Measurements from ENCODE around the gene PSMB3. TPM values are rescaled to one million over a fixed set of nuclear protein-coding genes. Genes with fewer than 3 reads are reported as not detected.
"Not testable (repeated sequence)": the region's sequence is repeated elsewhere in the genome, so short reads cannot be mapped to it uniquely, and the experiment has no call there.

Gene PSMB3
- total RNA-seq, 1 donor from 2014 or later, result 141 TPM

- no peak for DNase-seq (ENCODE audit: low spot score)
- intact Hi-C loops (cut with DNase I), result no loop called here
Measured at GRCh38 chr17:38777641-38778250, 25.2 kb downstream of the PSMB3 start.

DNA sequence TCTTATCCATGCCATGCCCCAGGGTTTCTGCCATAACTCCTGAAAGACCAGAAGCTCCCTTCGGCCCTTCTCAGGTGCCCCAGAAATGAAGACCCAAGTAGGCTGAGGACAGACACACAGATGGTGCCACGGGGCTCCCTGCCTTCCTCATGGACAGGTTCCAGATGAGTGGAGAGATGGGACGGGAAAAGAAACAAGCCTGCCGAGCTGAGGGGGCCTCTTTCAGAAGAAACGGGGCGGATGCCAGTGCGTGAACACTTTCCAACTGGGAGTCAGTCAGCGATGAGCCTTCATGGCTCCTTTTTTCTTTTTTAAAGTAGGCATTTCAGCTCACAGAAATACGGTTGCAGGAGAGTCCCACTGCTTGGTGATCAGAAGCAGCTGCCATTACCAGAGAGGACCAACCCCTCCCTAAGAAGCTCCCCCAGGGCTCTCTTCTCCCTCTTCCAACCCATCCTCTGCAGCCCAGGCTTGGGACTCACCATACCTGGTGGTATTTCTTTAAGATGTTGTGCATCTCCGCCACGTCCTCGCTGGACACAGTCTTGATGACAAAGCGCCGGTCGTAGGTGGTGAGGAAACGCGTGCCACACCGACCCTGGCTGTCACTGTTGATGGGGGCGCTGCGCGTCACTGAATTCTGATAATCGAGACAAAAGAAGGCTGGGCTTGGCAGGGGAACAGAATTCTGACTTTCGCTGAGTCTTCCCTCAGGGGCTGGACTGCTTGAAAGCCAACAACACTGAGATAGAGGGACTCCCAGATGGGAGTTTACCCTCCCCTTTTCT is 27.6 kb downstream of the PSMB3 start:
- no peak for DNase-seq (ENCODE audit: low spot score)
- intact Hi-C loops (cut with DNase I), result no loop called here

DNA sequence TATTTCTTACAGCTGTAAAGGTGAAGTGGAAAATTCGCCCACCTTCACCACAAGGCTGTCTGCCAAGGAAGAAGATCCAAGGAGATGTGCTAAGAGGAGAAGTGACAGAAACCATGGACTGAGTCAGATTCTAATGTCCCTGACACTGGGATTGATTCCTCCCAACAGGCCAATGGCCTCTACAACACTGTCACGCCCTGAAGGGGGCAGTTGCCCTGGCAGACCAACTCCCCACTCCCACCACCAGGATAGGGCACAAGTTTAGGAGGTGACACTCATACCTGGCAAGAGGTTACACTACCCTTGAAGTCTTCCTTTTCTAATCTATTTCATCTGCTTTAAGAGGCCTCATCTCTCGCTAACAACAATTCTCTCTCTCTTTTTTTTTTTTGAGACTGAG is 30.7 kb downstream of the PSMB3 start:
- intact Hi-C loops (cut with DNase I), result no loop called here
- DNase-seq (ENCODE audit: low spot score), result no peak

DNA sequence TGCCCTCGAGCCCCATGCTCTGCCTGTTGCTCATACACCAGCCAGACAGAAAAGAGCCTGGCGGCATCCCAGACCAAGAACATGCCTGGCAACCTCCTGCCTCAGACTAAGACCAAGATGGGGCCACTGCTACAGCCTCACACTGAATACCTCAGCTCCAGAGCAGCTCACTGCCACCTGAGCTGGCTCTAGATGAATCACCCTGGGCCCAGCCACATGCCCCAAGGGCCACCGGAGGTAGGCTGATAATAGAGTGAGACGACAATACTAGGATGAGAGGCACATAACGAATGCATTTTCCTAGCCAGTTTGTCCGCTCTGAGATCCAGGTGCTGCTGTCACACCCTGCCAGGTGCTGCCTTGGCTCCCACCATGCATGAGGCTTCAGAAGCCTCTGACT is 33.8 kb downstream of the PSMB3 start:
- intact Hi-C loops (cut with DNase I), result no loop called here

GRCh38 chr17:38787999-38788398 is 35.5 kb downstream of the PSMB3 start:
- intact Hi-C loops (cut with DNase I); DNase-seq (ENCODE audit: low spot score): not testable (repeated sequence)

More for the DNA sequence above, 33.8 kb downstream of the PSMB3 start:
- DNase-seq (ENCODE audit: low spot score), result no peak

DNA sequence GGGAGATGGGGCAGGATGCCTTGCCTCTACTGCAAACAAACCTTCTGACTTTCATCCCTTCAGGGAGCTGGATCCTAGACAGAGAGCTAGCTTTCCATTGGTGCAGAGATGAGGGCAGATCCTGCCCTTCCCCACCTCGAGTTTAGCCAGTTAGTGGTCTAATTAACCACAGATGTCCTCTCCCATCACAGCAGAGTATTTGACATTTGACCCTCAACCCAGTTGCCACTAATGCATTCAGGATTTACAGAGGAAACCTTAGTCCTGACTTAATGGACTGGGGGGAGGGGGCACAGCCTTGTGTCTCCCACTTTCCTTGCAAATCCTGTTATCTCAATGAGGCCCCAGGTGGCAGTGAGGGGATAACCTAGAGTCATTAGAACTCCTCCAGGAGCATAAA is 36.6 kb downstream of the PSMB3 start:
- intact Hi-C loops (cut with DNase I), result no loop called here
- DNase-seq (ENCODE audit: low spot score), result no peak

GRCh38 chr17:38790148-38790707 is 37.7 kb downstream of the PSMB3 start:
- DNase-seq (ENCODE audit: low spot score); intact Hi-C loops (cut with DNase I): not testable (repeated sequence)

GRCh38 chr17:38791162-38791561 is 38.6 kb downstream of the PSMB3 start:
- DNase-seq (ENCODE audit: low spot score), result no peak
- intact Hi-C loops (cut with DNase I), result no loop called here

DNA sequence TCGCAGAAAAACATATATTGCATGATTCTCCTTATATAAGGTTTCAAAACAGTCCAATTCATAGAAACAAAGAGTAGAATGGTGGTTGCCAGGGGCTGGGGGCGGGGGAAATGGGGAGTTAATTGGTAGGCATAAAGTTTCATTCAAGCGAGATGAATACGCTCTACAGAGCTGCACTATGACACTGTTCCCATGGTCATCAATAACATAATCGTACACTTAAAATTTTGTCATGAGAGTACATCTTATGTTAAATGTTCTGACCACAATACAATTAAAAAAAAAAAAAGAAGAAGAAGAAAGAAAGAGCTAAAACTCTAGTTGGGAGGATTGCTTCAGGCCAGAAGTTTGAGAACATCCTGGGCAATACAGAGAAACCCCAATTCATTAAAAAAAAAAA is 41.7 kb downstream of the PSMB3 start:
- no peak for DNase-seq (ENCODE audit: low spot score)
- intact Hi-C loops (cut with DNase I), result no loop called here

GRCh38 chr17:38796451-38797157 is 44.1 kb downstream of the PSMB3 start:
- intact Hi-C loops (cut with DNase I), result no loop called here
- no peak for DNase-seq (ENCODE audit: low spot score)

DNA sequence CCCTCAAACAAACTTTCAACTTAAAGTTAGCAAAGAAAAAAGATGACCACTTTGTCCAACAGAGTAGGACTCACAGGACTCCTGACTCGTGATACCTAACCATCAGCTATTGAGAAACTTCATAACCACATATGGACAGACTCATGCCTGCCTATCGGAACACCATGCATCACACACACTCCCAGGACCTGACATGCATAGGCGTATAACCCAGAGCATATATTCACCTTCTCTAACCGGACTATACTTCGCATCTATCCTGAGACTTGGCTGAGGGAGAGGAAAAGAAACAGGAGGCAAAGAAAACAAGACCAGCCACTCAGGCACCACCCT is 44.6 kb downstream of the PSMB3 start:
- no peak for DNase-seq (ENCODE audit: low spot score)
- intact Hi-C loops (cut with DNase I), result no loop called here

- intact Hi-C loops (cut with DNase I), result loop anchor here (2.0 kb wide), 1 partner anchor 45 kb away; the partner anchor contains the start of gene PSMB3
- no peak for DNase-seq (ENCODE audit: low spot score)
Measured at GRCh38 chr17:38797828-38798227, 45.3 kb downstream of the PSMB3 start.

GRCh38 chr17:38798614-38799500 is 46.3 kb downstream of the PSMB3 start:
- DNase-seq (ENCODE audit: low spot score), result peak; percentile 78
- intact Hi-C loops (cut with DNase I), result loop anchor here (2.0 kb wide), 1 partner anchor 46 kb away; the partner anchor contains the start of gene PSMB3

GRCh38 chr17:38799501-38800236 is 47.1 kb downstream of the PSMB3 start, which contains the start of gene PIP4K2B:
Gene PIP4K2B (minus strand): TSS chr17:38799556. CDS start chr17:38799424, 132 bp downstream.
- DNase-seq (ENCODE audit: low spot score), result peak; percentile 96
- intact Hi-C loops (cut with DNase I), result loop anchor here (2.0 kb wide), 1 partner anchor 47 kb away; the partner anchor contains the start of gene PSMB3

DNA sequence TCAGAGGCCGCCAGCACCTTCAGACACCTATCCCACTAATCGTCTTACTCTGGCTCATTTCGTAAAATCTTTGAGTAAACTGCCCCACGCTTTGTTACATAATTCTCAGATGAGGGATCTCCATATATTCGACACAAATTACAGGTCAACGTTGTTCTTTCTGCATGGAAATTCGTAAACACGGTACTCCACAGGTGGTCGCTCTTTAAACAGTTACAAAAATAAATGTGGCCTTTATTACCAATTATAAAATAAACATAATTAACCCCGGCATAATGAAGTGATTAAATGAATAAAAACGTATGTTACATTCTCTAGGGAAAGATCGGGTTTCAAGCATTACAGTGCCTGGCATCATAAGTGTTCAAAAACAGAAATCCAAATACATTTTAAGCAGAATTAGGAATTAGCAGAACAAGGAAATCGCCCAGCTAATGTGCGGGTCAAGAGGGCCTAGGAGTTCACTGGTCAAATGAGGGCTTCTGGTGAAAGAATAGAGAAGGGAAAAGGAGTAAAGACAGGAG is 47.8 kb downstream of the PSMB3 start:
- no peak for DNase-seq (ENCODE audit: low spot score)
- intact Hi-C loops (cut with DNase I), result no loop called here

DNA sequence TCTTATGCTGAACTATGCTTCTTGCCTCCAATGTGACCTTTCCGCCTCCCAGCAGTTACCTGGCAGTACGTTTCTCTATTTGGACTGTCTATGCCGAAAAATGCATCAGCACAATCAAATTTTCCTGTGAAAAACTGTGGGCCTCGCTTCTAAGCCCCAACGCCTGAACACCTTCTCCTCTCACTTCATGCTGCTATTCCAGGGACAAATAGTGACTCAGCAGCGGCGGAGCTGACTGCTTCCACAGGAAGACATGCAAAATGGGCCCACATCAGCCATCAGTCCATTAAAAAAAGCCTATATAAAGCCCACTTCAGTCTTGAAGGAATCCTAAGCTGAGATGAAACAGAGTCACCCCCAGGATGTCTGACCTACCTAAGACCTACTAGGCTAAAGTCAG is 57.3 kb downstream of the PSMB3 start:
- intact Hi-C loops (cut with DNase I), result no loop called here
- no peak for DNase-seq (ENCODE audit: low spot score)
